Measurements from ENCODE around the gene MRPL9. TPM values are rescaled to one million over a fixed set of nuclear protein-coding genes. Genes with fewer than 3 reads are reported as not detected.

MRPL9 gene
- total and polyA plus RNA-seq, 2 experiments from 2014 or later: 89.0 to 126 TPM

DNA sequence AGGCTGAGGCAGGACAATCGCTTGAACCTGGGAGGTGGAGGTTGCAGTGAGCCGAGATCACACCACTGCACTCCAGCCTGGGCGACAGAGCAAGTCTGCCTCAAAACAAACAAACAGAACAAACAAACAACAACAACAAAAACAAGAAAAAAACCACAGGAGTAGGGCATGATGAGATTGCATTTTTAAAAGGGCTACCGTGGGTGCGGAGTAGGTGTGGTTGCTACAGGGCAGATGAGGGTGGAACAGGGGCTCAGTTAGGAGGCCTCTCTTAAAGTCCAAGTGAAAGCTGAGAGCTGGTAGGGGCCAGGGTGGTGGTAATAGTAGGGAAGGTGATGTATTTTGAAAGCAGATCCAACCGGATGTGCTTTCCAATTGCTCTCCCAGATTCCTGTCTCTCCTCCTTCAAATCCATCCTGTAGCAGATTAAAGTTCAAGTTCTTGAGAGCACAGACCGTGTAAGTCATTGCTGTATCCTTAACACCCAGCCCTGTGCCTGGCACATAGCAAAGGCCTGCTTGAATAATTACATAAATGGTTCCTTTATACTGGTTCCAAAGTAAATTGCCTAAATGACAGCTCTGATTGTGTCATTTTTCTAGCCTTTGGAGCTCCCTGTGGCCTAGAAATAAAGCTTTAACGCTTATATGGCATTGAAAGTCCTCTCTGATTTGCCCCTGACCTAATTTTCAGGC is 46.1 kb upstream of the MRPL9 start:
- H3K4me3 ChIP-seq: no peak overlapping the region
- no peaks in the 10 kb centered on the region for H3K36me3 ChIP-seq (ENCODE audit: insufficient read depth)
- no peaks in the 10 kb centered on the region for H3K36me3 Mint-ChIP-seq (ENCODE audit: low read depth)
- no peaks in the 10 kb centered on the region for H3K27me3 ChIP-seq (ENCODE audit: insufficient read depth)
- no peak overlapping the region; the same call in 2 of the 3 replicates for H3K4me3 Mint-ChIP-seq
- peaks cover 22% of the 10 kb centered on the region for H3K4me1 Mint-ChIP-seq
- peak overlapping the region; percentile 4; the same call in 1 of the 2 replicates for H3K4me2 ChIP-seq
- H3K4me1 ChIP-seq (ENCODE audit: insufficient read depth): peaks cover 7% of the 10 kb centered on the region
- H3K27ac Mint-ChIP-seq: peak overlapping the region; percentile 95
- H2AFZ ChIP-seq: 0 out of 2 replicates have a peak overlapping the region, but pooled peaks have one; percentile 38
- TF ChIP-seq ZNF114 (CRISPR knock-in tag; IDR thresholded peaks at IDR 0.05) (no peak), CTCF (conservative IDR thresholded peaks at IDR 0.05; ENCODE audit: low read depth in 2 of 2) (no peak), ZNF331 (CRISPR knock-in tag; IDR thresholded peaks at IDR 0.05; ENCODE audit: low read depth) (no peak), POLR2AphosphoS5 (IDR thresholded peaks at IDR 0.05; ENCODE audit: low read depth) (no peak), ZNF462 (CRISPR knock-in tag; IDR thresholded peaks at IDR 0.05) (no peak), CREB1 (CRISPR knock-in tag; IDR thresholded peaks at IDR 0.05; ENCODE audit: low read depth) (no peak), JUNB (IDR thresholded peaks at IDR 0.05; ENCODE audit: unreplicated experiment) (no peak), EZH2phosphoT487 (IDR thresholded peaks at IDR 0.05; ENCODE audit: unreplicated experiment) (no peak), EZH2 (IDR thresholded peaks at IDR 0.05; ENCODE audit: low read depth, unreplicated experiment) (no peak), NANOG (IDR thresholded peaks at IDR 0.05; ENCODE audit: borderline replicate concordance) (no peak), REST (IDR thresholded peaks at IDR 0.05; ENCODE audit: unreplicated experiment) (no peak), STAT1 (IDR thresholded peaks at IDR 0.05; ENCODE audit: unreplicated experiment) (no peak)
- TF ChIP-seq, protein P1, sequence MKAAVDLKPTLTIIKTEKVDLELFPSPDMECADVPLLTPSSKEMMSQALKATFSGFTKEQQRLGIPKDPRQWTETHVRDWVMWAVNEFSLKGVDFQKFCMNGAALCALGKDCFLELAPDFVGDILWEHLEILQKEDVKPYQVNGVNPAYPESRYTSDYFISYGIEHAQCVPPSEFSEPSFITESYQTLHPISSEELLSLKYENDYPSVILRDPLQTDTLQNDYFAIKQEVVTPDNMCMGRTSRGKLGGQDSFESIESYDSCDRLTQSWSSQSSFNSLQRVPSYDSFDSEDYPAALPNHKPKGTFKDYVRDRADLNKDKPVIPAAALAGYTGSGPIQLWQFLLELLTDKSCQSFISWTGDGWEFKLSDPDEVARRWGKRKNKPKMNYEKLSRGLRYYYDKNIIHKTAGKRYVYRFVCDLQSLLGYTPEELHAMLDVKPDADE (IDR thresholded peaks at IDR 0.05): no peak
- DNase-seq (ENCODE audit: low spot score) (no peak), ATAC-seq (peak; percentile 41)
- H3K79me2 ChIP-seq (replicated peaks; ENCODE audit: insufficient read depth): no peaks in the 10 kb centered on the region
- no peaks in the 10 kb centered on the region for H3K9me2 ChIP-seq (ENCODE audit: insufficient read depth)
- H4K20me1 ChIP-seq (replicated peaks; ENCODE audit: insufficient read depth): no peaks in the 10 kb centered on the region
- H3K27ac ChIP-seq (ENCODE audit: low read depth): no peak overlapping the region
- H3K9me3 Mint-ChIP-seq: no peaks in the 10 kb centered on the region
- peaks cover 7% of the 10 kb centered on the region for H3K27me3 Mint-ChIP-seq (ENCODE audit: insufficient read depth, low read depth, poor library complexity)
- no peaks in the 10 kb centered on the region for H3F3A ChIP-seq (replicated peaks; ENCODE audit: low read depth)
